Spleen (tissue), 11 donors: Measurements from ENCODE around the gene CDC42BPA. TPM values are rescaled to one million over a fixed set of nuclear protein-coding genes. Genes with fewer than 3 reads are reported as not detected.
"Not testable (repeated sequence)": the region's sequence is repeated elsewhere in the genome, so short reads cannot be mapped to it uniquely, and the experiment has no call there.

Source experiments
- DNase-seq: peaks from one replicate; pipeline ENCODE4 v3.0.0-alpha.2; 2020
- H3K27ac ChIP-seq, 8 donors: fragments of 200-600 bp; sonication (generic) in 7 of 8; 1 replicate in 4 of 8; 2 replicates in 4 of 8; pipeline versions ENCODE4 v1.5.0 to v1.8.0; 2016 to 2021; ENCODE audit warnings: inconsistent platforms in 4 of 8, mild to moderate bottlenecking in 4 of 8, moderate library complexity in 1 of 8
- H3K27me3 ChIP-seq, 7 donors: fragments of 200-600 bp; sonication (generic) in 6 of 7; replicated peaks in 1 of 7; 1 replicate in 4 of 7; 2 replicates in 3 of 7; pipeline versions ENCODE4 v1.5.0 to v1.8.0; 2016 to 2021; ENCODE audit warnings: inconsistent platforms in 3 of 7, mild to moderate bottlenecking in 1 of 7
- H3K36me3 ChIP-seq, 6 donors: fragments of 200-600 bp; sonication (generic) in 5 of 6; 1 replicate in 4 of 6; 2 replicates in 2 of 6; pipeline versions ENCODE4 v1.5.0 to v1.8.0; 2016 to 2021; ENCODE audit warnings: inconsistent platforms in 2 of 6
- H3K4me1 ChIP-seq, 6 donors: fragments of 200-600 bp; sonication (generic) in 5 of 6; 1 replicate in 3 of 6; 2 replicates in 3 of 6; pipeline versions ENCODE4 v1.5.0 to v1.8.0; 2016 to 2021; ENCODE audit warnings: inconsistent platforms in 3 of 6
- H3K4me3 ChIP-seq, 8 donors: fragments of 200-600 bp; sonication (generic) in 7 of 8; 1 replicate in 4 of 8; 2 replicates in 4 of 8; pipeline versions ENCODE4 v1.5.0 to v1.8.0; 2016 to 2021; ENCODE audit warnings: inconsistent platforms in 4 of 8, mild to moderate bottlenecking in 4 of 8, moderate library complexity in 2 of 8
- H3K9me3 ChIP-seq, 8 donors: fragments of 200-600 bp; sonication (generic) in 7 of 8; 1 replicate in 4 of 8; 2 replicates in 4 of 8; pipeline versions ENCODE4 v1.5.0 to v1.8.0; 2016 to 2021; ENCODE audit warnings: inconsistent platforms in 4 of 8
- CTCF ChIP-seq, 11 experiments: fragments of 200-600 bp in 7 of 11; fragments of 450-650 bp in 4 of 11; sonication (generic) in 4 of 11; IDR thresholded peaks in 8 of 11; conservative IDR thresholded peaks in 3 of 11; 1 replicate in 7 of 11; 2 replicates in 4 of 11; pipeline versions ENCODE4 v1.4.0 to v1.8.0; 2016 to 2021; ENCODE audit warnings: antibody characterized with exemption in 11 of 11, inconsistent platforms in 4 of 11, mild to moderate bottlenecking in 1 of 11
- POLR2A ChIP-seq, 3 donors: fragments of 450-650 bp; IDR thresholded peaks; one replicate each; pipeline ENCODE4 v1.5.1; 2017; ENCODE audit warnings: antibody characterized with exemption in 3 of 3, mild to moderate bottlenecking in 1 of 3
- POLR2AphosphoS5 ChIP-seq, 3 donors: sonication (generic); formaldehyde crosslinking; IDR thresholded peaks; one replicate each; pipeline ENCODE4 v1.5.1; 2017; ENCODE audit warnings: antibody characterized with exemption in 3 of 3
- WGBS, 5 donors: extraction: QIAGEN DNeasy Blood & Tissue Kit in 3 of 5; methylation state at CpG; one replicate each; pipeline versions ENCODE4 v1.1.5 to v1.1.7; 2013 to 2018; 5-methylcytosine and 5-hydroxymethylcytosine counted together
- intact Hi-C: fragments of 100-400 bp; cut with DNase I; formaldehyde crosslinking; loops from one replicate; pipeline ENCODE4 v1.15.0; 2023; ENCODE audit warnings: low total_unique reads
- polyA plus RNA-seq, 3 donors: library from polyadenylated mRNA; stranded (reverse); fragments of 200-250 nt; gene quantifications; one replicate each; pipeline ENCODE4 v1.2.1, GENCODE V29; 2013
- total RNA-seq, 7 donors: library from RNA; depleted of rRNA in 3 of 7; stranded (reverse); fragments of >200 nt in 3 of 7; fragmentation: NEBNext Ultra II Directional in 4 of 7; extraction: Animal tissue kit (Norgen Biotek cat#: 25700) in 4 of 7; gene quantifications; one replicate each; pipeline versions ENCODE4 v1.1.0 to v1.2.1, GENCODE V29; 2016 to 2021
- donor health status: healthy with polysubstance abuse.
- donor health status: DM: no; HTN: no; CAD: no; lungs with moderate emphysema.
- donor health status: DM: no; HTN: no; CAD: no.
- donor health status: Bipolar disorder and iron deficiency.
- donor health status: healthy.
- donor health status: DM: no; HTN: no; CAD: no.
- donor health status: DM: yes; HTN: yes; CAD: no.

Gene CDC42BPA
- total and polyA plus RNA-seq, 10 donors: 1.1 to 36.4 (median 27.6) TPM

- no peak overlapping the region for H3K27ac ChIP-seq
- DNase-seq: no peak
- no peaks in the 10 kb centered on the region for H3K4me1 ChIP-seq
- H3K9me3 ChIP-seq: no peaks in the 10 kb centered on the region
- H3K4me3 ChIP-seq: no peak overlapping the region
- peaks cover 0 to 13% (median 0%) of the 10 kb centered on the region in 6 donors for H3K36me3 ChIP-seq
- TF ChIP-seq CTCF (IDR thresholded peaks at IDR 0.05 in 8 of 11, conservative IDR thresholded peaks at IDR 0.05 in 3 of 11): no peak
- no peak for TF ChIP-seq POLR2AphosphoS5 (IDR thresholded peaks at IDR 0.05)
- no peak for TF ChIP-seq POLR2A (IDR thresholded peaks at IDR 0.05)
- intact Hi-C loops: loop anchor here (10.0 kb wide), 1 partner anchor 332 kb away; no protein-coding TSS in a partner anchor
- WGBS, 5 donors: 92 to 98% (median 96%) methylated on average over 6 of the region's 6 CpGs
- no peaks in the 10 kb centered on the region for H3K27me3 ChIP-seq
Observed at GRCh38 chr1:227112538-227112937, 205.8 kb downstream of the CDC42BPA start.

DNA sequence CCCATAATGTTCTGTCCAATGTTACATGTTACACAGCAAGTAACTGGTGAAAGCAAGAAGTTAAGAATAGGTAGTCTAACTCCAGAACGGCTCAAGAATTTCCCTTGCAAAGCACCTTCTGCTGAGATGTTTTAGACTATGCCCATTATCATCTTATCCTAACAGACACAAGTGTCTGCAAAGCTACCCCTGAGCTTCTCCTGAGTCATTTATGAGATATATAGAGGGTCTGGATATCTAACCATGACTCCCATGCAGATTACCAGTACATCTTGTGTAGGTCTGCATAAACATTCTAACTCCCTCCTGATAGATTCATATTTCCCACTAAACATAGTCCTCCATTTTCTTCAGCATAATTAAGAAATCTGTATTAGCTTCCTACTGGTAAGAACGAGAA is 206.5 kb downstream of the CDC42BPA start:
- H3K36me3 ChIP-seq: peaks cover 0 to 21% (median 3%) of the 10 kb centered on the region in 6 donors
- no peak overlapping the region for H3K27ac ChIP-seq
- TF ChIP-seq CTCF (IDR thresholded peaks at IDR 0.05 in 8 of 11, conservative IDR thresholded peaks at IDR 0.05 in 3 of 11) (no peak), POLR2A (IDR thresholded peaks at IDR 0.05) (no peak), POLR2AphosphoS5 (IDR thresholded peaks at IDR 0.05) (no peak)
- 85 to 93% (median 91%) methylated on average over 2 of the region's 2 CpGs for WGBS, 5 donors
- intact Hi-C loops: loop anchor here (10.0 kb wide), 1 partner anchor 333 kb away; no protein-coding TSS in a partner anchor
- no peaks in the 10 kb centered on the region for H3K9me3 ChIP-seq
- no peak overlapping the region for H3K4me3 ChIP-seq
- no peaks in the 10 kb centered on the region for H3K27me3 ChIP-seq
- no peaks in the 10 kb centered on the region for H3K4me1 ChIP-seq
- no peak for DNase-seq

GRCh38 chr1:227105291-227105690 is 213.0 kb downstream of the CDC42BPA start:
- H3K27ac ChIP-seq, H3K9me3 ChIP-seq, H3K27me3 ChIP-seq, H3K4me3 ChIP-seq, intact Hi-C loops, DNase-seq, H3K4me1 ChIP-seq: not testable (repeated sequence)
- H3K36me3 ChIP-seq: peaks cover 0 to 15% (median 0%) of the 10 kb centered on the region in 6 donors
- whole genome bisulfite sequencing, 5 donors: 79 to 91% (median 83%) methylated on average over 3 of the region's 3 CpGs

DNA sequence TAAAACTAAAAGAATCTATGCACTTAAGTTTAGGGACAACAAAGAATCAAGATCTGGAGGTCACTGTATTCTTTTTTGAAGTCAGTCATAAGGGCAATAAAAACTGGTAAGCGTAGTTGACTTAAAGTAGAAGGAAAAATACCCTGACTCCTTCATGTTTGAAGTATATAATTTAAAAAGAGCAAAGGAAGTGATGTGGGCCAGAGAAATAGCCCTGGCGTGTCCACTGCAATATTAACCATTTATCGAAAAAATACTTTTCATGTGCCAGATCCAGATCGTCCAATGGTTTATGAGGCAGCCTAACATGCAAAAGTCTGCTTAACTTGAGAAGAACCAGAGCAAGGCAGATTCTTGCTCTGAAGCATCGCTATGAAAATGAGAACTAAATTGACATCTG is 216.2 kb downstream of the CDC42BPA start:
- Histone ChIP-seq H3K4me3 (no peak overlapping the region), H3K27me3 (no peaks in the 10 kb centered on the region), H3K27ac (no peak overlapping the region), H3K4me1 (no peaks in the 10 kb centered on the region), H3K36me3 (peaks cover 0 to 11% (median 0%) of the 10 kb centered on the region in 6 donors), H3K9me3 (no peaks in the 10 kb centered on the region)
- intact Hi-C loops: no loop called here
- TF ChIP-seq CTCF (IDR thresholded peaks at IDR 0.05 in 8 of 11, conservative IDR thresholded peaks at IDR 0.05 in 3 of 11): no peak
- no peak for TF ChIP-seq POLR2A (IDR thresholded peaks at IDR 0.05)
- TF ChIP-seq POLR2AphosphoS5 (IDR thresholded peaks at IDR 0.05): no peak
- WGBS, 5 donors: 80 to 90% (median 83%) methylated on average over 5 of the region's 5 CpGs
- DNase-seq: no peak
